ENCODE results near the gene HMCN1.

- no peak for TF ChIP-seq POLR2A (IDR thresholded peaks at IDR 0.05)
- TF ChIP-seq CTCF (IDR thresholded peaks at IDR 0.05) = no peak
Measured at GRCh38 chr1:185942961-185943360, 208.8 kb downstream of the HMCN1 start.

Data from heart left ventricle (tissue), 13 donors.